EH (cell line): ENCODE results near the gene NHLRC4.
"Not testable (repeated sequence)": the region's sequence is repeated elsewhere in the genome, so short reads cannot be mapped to it uniquely, and the experiment has no call there.

Experiments
- DNase-seq: peaks from one replicate; pipeline ENCODE4 v3.0.0-alpha.2; 2015; ENCODE audit warnings: low read depth

NHLRC4 gene

DNA sequence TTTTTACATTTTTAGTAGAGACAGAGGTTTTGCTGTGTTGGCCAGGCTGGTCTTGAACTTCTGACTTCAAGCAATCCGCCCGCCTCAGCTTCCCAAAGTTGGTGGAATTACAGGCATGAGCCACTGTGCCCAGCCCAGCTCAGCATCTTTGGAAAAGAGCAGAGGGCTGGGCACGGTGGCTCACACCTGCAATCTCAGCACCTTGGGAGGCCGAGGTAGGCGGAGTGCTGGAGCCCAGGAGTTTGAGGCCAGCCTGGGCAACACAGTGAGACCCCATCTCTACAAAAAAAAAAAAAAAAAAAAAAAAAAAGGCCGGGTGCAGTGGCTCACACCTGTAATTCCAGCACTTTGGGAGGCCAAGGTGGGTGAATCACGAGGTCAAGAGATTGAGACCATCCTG, 30.9 kb downstream of the NHLRC4 start:
- DNase-seq: not testable (repeated sequence)

DNA sequence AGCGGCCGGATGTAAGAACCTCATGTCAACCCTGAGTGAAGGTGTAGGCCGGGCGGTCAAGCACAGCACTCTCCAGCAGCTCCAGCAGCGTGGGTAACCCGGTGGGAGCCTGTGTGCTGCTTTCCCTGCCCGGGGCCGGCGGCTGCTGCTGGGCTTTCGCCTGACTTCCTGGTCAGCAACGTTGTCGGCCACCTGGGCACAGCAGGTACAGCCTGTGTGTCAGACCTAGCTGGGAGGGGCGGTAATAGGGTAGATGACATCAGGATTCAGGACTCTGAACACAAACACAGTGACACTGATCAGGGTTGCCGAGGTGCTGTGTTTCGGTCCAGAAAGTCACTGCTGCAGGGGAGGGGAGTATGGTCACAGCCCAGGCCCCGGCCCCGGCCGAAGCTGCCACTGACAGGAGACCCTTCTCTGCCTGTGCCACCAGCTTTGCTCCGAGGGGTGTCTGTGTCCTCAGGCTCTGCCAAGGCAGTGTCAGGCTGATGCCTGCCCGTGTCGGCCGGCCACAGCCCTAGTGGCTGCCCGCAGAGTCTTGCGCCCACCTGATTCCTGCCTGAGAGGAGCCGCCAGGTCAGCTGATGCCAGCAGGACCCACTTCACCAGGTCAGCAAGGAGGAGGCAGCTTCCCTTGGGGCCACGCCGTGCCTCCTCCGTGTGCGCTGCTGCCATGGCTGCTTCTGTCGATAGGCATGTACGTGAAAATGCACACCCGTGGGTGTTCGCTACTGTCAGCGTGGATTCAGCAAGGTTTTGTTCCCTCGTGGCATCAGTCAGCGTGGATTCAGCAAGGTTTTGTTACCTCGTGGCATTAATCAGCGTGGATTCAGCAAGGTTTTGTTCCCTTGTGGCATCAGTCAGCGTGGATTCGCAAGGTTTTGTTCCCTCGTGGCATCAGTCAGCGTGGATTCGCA, 32.3 kb downstream of the NHLRC4 start:
- no peak for DNase-seq

DNA sequence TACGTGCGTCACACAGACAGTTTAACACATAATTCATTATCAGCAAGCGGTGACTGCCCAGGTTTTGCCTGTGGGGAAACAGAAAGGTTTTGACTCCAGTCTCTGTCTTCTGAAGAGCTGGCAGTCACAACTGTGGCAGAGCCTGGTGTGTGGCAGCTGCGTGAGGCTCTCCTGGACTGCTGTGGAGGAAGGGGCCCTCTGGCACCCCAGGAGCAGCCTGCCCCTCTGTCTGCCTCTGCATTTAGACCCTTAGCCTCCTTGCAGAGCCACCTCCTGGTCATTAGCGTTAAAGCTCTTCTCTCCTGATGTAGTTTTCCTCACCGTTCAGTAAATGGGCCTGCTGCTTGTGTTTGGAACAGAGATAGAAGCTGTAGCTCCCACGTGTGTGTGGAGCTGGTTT, 34.0 kb downstream of the NHLRC4 start:
- peak; percentile 20 for DNase-seq

DNA sequence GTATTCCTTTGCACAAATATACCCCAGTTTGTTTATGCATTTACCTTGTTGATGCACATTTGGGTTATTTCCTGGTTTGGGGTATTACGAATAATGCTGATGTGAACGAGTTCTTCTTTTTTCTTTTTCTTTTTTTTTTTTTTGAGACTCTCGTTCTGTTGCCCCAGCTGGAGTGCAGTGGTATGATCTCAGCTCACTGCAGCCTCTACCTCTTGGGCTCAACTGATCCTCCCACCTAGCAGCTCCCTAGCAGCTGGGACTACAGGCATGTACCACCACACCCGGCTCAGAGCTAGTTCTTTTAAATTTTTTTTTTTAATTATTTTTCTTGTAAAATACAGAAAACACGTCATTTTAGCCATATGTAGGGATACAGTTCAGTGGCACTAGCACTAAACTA, 37.1 kb downstream of the NHLRC4 start:
- no peak for DNase-seq

DNA sequence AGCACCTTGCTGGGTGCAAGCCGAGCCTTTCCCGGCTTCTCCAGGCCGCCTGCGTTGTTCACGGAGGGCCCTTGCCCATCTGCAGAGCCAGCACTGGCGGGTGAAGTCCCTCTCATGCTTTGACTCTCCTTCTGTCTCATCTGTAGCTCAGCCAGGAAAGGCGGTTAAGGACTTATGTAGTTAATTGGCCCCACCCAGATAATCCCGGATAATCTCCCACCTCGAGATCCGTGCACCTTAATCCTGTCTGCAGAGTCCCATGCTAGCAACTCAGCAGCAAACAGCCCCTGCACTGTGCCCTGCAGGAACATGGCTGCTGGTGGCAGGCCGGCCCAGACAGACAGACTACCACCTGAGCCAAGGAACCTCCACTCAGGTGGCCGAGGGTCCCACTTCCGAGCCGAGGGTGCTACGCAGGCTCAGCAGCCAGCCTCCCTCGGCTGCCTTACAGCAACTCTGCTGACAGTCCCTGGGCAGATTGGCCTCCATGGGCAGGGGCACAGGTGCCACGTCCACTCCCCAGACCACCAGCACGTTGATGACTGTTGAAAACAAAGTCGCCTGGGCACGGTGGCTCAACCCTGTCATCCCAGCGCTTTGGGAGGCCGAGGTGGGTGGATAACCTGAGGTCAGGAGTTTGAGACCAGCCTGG, 40.0 kb downstream of the NHLRC4 start:
- DNase-seq: no peak

DNA sequence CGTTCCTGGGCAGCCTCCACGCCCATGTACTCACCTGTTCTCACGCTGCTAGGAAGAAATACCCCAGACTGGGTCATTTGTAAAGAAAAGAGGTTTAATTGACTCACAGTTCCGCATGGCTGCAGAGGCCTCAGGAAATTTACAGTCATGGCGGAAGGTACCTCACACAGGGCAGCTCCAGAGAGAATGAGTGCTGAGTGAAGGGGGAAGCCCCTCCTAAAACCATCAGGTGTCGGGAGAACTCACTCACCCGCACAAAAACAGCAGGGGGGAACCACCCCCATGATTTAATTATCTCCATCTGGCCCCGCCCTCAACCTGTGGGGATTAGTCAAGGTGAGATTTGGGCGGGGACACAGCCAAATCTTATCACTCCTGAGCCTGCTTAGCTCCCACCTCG, 41.2 kb downstream of the NHLRC4 start:
- no peak for DNase-seq

DNA sequence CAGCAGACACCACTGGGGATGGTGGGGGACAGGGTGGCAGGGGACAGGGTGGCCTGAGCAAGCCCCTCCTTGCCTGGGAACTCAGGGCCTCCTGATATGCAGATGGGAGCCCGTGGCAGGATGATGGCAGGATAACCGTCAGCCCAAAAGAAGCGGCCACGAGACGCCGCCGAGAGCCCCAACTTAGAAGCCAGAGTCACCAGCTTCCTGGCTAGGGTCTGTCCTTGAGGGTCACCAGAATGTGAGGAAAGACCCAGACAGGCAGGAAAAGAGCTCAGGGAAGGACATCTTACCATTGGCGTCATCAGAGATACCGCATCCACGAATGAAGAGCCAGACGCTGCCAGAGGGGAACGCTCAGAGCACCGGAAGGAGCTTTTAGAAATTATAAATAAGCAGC, 42.5 kb downstream of the NHLRC4 start:
- no peak for DNase-seq

DNA sequence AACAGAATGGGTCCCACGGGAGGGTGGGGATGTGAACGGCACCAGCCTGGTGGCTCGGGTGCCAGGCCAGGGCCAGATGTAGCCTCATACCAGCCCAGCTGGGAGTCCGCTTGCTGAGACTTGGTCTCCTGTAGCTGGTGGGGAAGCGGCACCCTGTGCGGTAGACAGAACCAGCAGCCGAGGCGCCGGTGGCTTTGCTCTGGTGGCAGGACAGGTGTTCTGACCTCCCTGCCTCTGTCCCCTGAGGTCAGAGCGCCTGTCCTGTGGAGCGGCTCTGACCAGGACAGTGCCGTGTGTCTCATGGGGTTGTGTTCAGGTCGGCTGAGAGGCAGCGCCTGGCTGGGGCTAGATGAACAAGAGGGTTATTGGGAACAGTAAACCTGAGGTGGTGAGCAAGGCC, 43.2 kb downstream of the NHLRC4 start:
- no peak for DNase-seq

DNA sequence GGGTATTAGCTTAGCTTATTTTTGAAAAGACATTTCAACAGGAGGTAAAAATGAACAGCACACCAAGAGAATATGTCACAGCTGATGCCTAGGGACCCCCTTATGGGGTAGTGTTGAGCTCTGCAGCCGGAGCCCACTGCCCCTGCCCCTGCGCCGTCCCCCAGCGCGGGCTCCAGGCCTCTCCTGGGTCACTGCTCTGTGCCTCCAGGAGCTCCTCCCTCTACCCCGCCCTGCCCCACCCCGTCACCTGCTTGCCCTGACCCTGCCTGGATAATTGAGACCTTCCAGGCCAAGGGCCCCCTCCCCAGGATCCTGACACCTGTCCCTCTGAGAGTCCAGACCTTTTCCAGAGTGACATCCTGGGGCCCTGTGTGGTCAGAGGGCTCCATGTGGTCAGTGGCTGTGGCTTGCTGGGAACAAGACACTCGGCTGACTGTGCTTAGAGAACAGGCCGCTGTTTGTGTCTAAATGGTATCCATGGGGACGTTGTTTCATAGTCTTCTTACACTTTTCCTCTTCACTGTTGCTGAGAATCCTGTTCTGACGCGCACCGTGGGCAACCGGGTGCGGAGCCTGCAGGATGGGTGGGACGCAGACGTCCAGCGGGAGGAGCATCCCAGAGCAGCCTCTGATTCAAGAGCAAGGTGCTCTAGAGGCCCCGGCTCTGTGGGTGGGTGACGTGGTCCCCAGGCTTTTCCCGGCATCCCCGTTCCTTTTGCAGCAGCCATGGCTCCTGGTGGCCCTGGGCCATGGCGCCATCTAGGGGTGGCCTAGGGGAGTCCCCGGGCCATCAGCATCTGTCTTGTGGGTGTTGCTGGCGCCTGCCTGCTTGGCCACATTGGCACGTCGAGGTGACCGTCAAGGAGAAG, 43.9 kb downstream of the NHLRC4 start:
- peak; percentile 35 for DNase-seq

DNA sequence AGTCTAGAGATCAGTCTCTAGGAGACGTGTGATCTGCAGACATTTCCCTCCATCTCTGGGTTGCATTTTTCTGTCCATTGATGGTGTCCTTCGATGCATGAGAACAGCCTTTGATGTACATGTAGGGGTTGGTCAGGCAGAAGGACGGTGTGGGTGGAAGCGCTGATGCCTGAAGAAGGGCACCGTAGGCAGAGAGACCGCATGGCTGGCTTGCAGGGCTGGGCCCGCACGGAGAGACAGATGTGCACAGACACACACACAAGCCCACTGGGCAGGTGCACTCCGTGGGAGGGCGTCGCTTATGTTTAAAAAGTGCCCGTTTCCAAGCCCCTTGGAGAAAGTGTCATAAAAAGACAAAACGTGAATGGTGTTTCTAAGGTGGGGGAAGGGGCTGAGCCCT, 48.3 kb downstream of the NHLRC4 start:
- no peak for DNase-seq

DNA sequence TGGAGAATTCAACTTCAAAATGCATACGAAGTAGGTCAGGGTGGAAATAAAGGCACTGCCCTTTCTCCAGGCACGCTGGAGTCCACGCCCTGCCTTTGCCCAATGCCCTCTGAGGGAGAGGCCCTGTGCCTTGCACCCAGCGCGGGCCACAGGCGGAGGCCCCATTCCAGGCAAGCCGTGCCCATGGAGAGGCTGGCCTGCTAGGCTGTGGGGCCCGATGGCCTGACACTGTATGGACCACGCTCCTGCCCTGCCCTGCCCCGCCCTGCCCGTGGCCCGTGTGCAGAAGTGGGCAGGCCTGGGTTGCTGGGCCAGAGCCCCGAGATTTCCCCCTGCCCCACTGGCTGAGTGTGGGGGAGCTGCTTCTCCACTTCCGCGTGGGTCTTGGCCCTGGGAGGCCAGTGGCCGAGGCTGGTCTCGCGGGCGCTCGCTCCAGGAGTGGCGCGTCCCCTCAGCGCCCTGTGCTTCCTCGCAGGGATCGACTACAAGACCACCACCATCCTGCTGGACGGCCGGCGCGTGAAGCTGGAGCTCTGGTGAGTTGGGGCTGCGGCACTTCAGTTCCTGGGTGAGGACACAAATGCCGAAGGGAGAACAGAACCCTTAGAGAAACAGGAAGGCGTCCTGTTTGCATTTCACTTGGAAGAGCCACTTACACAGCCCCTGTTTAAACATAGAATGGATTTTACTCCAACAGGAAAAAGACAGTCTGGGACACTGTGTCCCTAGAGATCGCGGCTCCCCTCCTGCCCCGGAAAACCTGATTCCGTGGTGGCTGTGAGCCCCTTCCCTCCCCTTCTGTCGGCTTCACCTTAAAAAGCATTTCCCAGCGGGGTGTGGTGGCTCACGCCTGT, 50.2 kb downstream of the NHLRC4 start:
- no peak for DNase-seq

DNA sequence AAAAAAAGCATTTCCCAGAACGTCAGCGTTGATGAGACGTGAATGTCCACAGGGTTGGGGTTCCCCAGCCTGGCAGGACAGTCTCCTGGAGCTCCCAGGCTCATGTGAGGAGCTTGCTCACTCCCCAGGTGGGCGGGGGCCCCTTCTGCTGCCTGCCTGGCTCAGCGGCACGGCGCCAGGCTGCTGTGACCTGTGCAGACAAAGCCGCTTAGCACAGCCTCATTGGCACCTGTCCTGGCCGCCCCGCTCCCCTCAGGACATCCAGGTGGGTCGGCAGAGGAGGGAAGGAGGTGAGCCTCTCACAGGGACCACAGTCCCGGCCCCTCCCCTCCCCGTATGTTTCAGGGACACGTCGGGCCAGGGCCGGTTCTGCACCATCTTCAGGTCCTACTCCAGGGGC, 51.0 kb downstream of the NHLRC4 start:
- DNase-seq: no peak
